ENCODE data around the gene THEM4.

THEM4 gene

GRCh38 chr1:151839082-151839412, 70.3 kb downstream of the THEM4 start:
- no peak for TF ChIP-seq CTCF (IDR thresholded peaks at IDR 0.05)
- no peak overlapping the region for H3K27ac ChIP-seq
- H3K9me3 ChIP-seq: no peaks in the 10 kb centered on the region
- no peak overlapping the region for H3K4me3 ChIP-seq (ENCODE audit: low read depth in 1 of 2, low read length in 1 of 2)
- peaks cover 7 to 20% of the 10 kb centered on the region in 2 experiments for H3K4me1 ChIP-seq (ENCODE audit: control insufficient read depth in 1 of 2, insufficient read depth in 1 of 2, low read depth in 1 of 2, low read length in 1 of 2)
- H3K36me3 ChIP-seq: no peaks in the 10 kb centered on the region
- peaks cover 99% of the 10 kb centered on the region for H3K27me3 ChIP-seq

GRCh38 chr1:151838222-151839081, 70.9 kb downstream of the THEM4 start:
- no peaks in the 10 kb centered on the region for H3K9me3 ChIP-seq
- H3K27ac ChIP-seq: no peak overlapping the region
- no peak for TF ChIP-seq CTCF (IDR thresholded peaks at IDR 0.05)
- H3K27me3 ChIP-seq: peaks cover 99% of the 10 kb centered on the region
- no peak overlapping the region for H3K4me3 ChIP-seq (ENCODE audit: low read depth in 1 of 2, low read length in 1 of 2)
- H3K36me3 ChIP-seq: no peaks in the 10 kb centered on the region
- H3K4me1 ChIP-seq (ENCODE audit: control insufficient read depth in 1 of 2, insufficient read depth in 1 of 2, low read depth in 1 of 2, low read length in 1 of 2): peaks cover 7 to 20% of the 10 kb centered on the region in 2 experiments

GRCh38 chr1:151837884-151838221, 71.5 kb downstream of the THEM4 start:
- TF ChIP-seq CTCF (IDR thresholded peaks at IDR 0.05): no peak
- H3K4me3 ChIP-seq (ENCODE audit: low read depth in 1 of 2, low read length in 1 of 2): no peak overlapping the region
- peaks cover 7 to 20% of the 10 kb centered on the region in 2 experiments for H3K4me1 ChIP-seq (ENCODE audit: control insufficient read depth in 1 of 2, insufficient read depth in 1 of 2, low read depth in 1 of 2, low read length in 1 of 2)
- no peaks in the 10 kb centered on the region for H3K36me3 ChIP-seq
- no peaks in the 10 kb centered on the region for H3K9me3 ChIP-seq
- H3K27ac ChIP-seq: no peak overlapping the region
- peaks cover 96% of the 10 kb centered on the region for H3K27me3 ChIP-seq

- H3K36me3 ChIP-seq: no peaks in the 10 kb centered on the region
Observed at GRCh38 chr1:151837197-151837596, 72.1 kb downstream of the THEM4 start.

GRCh38 chr1:151835596-151835995, 73.7 kb downstream of the THEM4 start:
- Histone ChIP-seq H3K9me3 (no peaks in the 10 kb centered on the region), H3K27ac (no peak overlapping the region), H3K27me3 (peaks cover 74% of the 10 kb centered on the region), H3K4me3 (ENCODE audit: low read depth in 1 of 2, low read length in 1 of 2) (no peak overlapping the region), H3K4me1 (ENCODE audit: control insufficient read depth in 1 of 2, insufficient read depth in 1 of 2, low read depth in 1 of 2, low read length in 1 of 2) (peaks cover 7 to 20% of the 10 kb centered on the region in 2 experiments), H3K36me3 (no peaks in the 10 kb centered on the region)
- TF ChIP-seq CTCF (IDR thresholded peaks at IDR 0.05): no peak

More at GRCh38 chr1:151837197-151837596, 72.1 kb downstream of the THEM4 start:
- H3K27ac ChIP-seq: no peak overlapping the region
- H3K4me1 ChIP-seq (ENCODE audit: control insufficient read depth in 1 of 2, insufficient read depth in 1 of 2, low read depth in 1 of 2, low read length in 1 of 2): peaks cover 7 to 20% of the 10 kb centered on the region in 2 experiments
- no peak overlapping the region for H3K4me3 ChIP-seq (ENCODE audit: low read depth in 1 of 2, low read length in 1 of 2)
- H3K27me3 ChIP-seq: peaks cover 90% of the 10 kb centered on the region
- no peak for TF ChIP-seq CTCF (IDR thresholded peaks at IDR 0.05)
- no peaks in the 10 kb centered on the region for H3K9me3 ChIP-seq

Measured in neutrophil (primary cell).